ENCODE data around the gene FCSK.
"Not testable (repeated sequence)": the region's sequence is repeated elsewhere in the genome, so short reads cannot be mapped to it uniquely, and the experiment has no call there.

Gene FCSK

GRCh38 chr16:70442344-70442743 is 12.1 kb upstream of the FCSK start:
- Histone ChIP-seq H3K27ac (ENCODE audit: low read depth, low read length) (no peak overlapping the region), H2AK5ac (ENCODE audit: low read length) (no peak overlapping the region), H2BK120ac (ENCODE audit: insufficient read depth, low read length, poor library complexity) (no peak overlapping the region), H3K18ac (ENCODE audit: low read length) (no peak overlapping the region), H3K36me3 (ENCODE audit: control insufficient read depth in 1 of 2, insufficient read depth in 2 of 2, low read length in 2 of 2) (no peaks in the 10 kb centered on the region), H3K4me2 (ENCODE audit: low read length) (no peak overlapping the region), H3K27me3 (ENCODE audit: insufficient read depth, low read length) (no peaks in the 10 kb centered on the region), H3K79me1 (ENCODE audit: low read length) (peaks cover 19% of the 10 kb centered on the region), H2BK5ac (ENCODE audit: low read depth, low read length, poor library complexity) (no peak overlapping the region), H3K14ac (ENCODE audit: low read length) (no peak overlapping the region), H2BK12ac (ENCODE audit: low read length) (no peak overlapping the region), H3K9me3 (ENCODE audit: insufficient read depth, low read depth, low read length) (no peaks in the 10 kb centered on the region), H3K4me1 (ENCODE audit: control insufficient read depth in 1 of 2, insufficient read depth in 2 of 2, low read length in 2 of 2) (peaks cover 17 to 20% of the 10 kb centered on the region in 2 experiments), H3K79me2 (ENCODE audit: control insufficient read depth, insufficient read depth, low read length, poor library complexity) (peaks cover 16% of the 10 kb centered on the region), H4K91ac (ENCODE audit: low read depth, low read length) (no peak overlapping the region), H4K8ac (ENCODE audit: low read depth, low read length) (no peak overlapping the region), H3K9ac (ENCODE audit: low read length) (no peak overlapping the region), H3K4me3 (ENCODE audit: low read depth, low read length) (no peak overlapping the region), H2AFZ (ENCODE audit: insufficient read depth, low read length, poor library complexity) (no peak overlapping the region), H4K12ac (ENCODE audit: low read depth, low read length) (no peak overlapping the region), H3K23ac (ENCODE audit: low read length) (no peak overlapping the region), H3K4ac (ENCODE audit: low read depth, low read length) (no peak overlapping the region)
- no CpG with 5 or more reads among the region's 7 CpGs for WGBS (ENCODE audit: extremely low coverage, insufficient coverage, insufficient read length)
- peak in 1 of 2 donors; percentile 24 for DNase-seq

GRCh38 chr16:70444249-70445063 is 9.9 kb upstream of the FCSK start:
- Histone ChIP-seq H4K8ac (ENCODE audit: low read depth, low read length) (no peak overlapping the region), H3K23ac (ENCODE audit: low read length) (no peak overlapping the region), H3K14ac (ENCODE audit: low read length) (no peak overlapping the region), H2BK120ac (ENCODE audit: insufficient read depth, low read length, poor library complexity) (no peak overlapping the region), H3K9ac (ENCODE audit: low read length) (no peak overlapping the region), H3K4me3 (ENCODE audit: low read depth, low read length) (no peak overlapping the region), H3K27ac (ENCODE audit: low read depth, low read length) (no peak overlapping the region), H3K4ac (ENCODE audit: low read depth, low read length) (no peak overlapping the region), H4K12ac (ENCODE audit: low read depth, low read length) (no peak overlapping the region), H3K18ac (ENCODE audit: low read length) (no peak overlapping the region), H3K79me1 (ENCODE audit: low read length) (peaks cover 2% of the 10 kb centered on the region), H4K91ac (ENCODE audit: low read depth, low read length) (no peak overlapping the region), H3K36me3 (ENCODE audit: control insufficient read depth in 1 of 2, insufficient read depth in 2 of 2, low read length in 2 of 2) (no peaks in the 10 kb centered on the region), H3K4me2 (ENCODE audit: low read length) (no peak overlapping the region), H2BK12ac (ENCODE audit: low read length) (no peak overlapping the region), H2AK5ac (ENCODE audit: low read length) (no peak overlapping the region), H2BK5ac (ENCODE audit: low read depth, low read length, poor library complexity) (no peak overlapping the region), H3K9me3 (ENCODE audit: insufficient read depth, low read depth, low read length) (no peaks in the 10 kb centered on the region), H3K79me2 (ENCODE audit: control insufficient read depth, insufficient read depth, low read length, poor library complexity) (peaks cover 1% of the 10 kb centered on the region), H3K4me1 (ENCODE audit: control insufficient read depth in 1 of 2, insufficient read depth in 2 of 2, low read length in 2 of 2) (peaks cover 9 to 11% of the 10 kb centered on the region in 2 experiments), H3K27me3 (ENCODE audit: insufficient read depth, low read length) (no peaks in the 10 kb centered on the region), H2AFZ (ENCODE audit: insufficient read depth, low read length, poor library complexity) (no peak overlapping the region)
- no CpG with 5 or more reads among the region's 4 CpGs for WGBS (ENCODE audit: extremely low coverage, insufficient coverage, insufficient read length)
- DNase-seq = no peak

DNA sequence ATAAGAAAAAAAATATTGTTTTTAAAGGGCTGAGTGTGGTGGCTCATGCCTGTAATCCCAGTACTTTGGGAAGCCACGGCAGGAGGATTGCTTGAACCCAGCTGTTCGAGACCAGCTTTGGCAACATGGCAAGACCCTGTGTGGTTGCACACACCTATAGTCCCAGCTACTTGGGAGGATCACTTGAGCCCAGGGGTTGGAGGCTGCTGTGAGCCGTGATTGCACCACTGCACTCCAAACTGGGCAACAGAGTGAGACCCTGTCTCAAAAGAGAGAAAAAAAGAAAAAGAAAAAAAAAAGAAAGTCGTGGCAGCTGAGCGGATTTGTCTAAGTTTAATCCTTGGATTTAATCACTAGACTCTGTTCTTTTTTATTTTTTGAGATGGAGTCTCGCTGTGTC is 6.3 kb upstream of the FCSK start:
- H3K4ac ChIP-seq (ENCODE audit: low read depth, low read length) = no peak overlapping the region
- no peak overlapping the region for H3K14ac ChIP-seq (ENCODE audit: low read length)
- H3K79me2 ChIP-seq (ENCODE audit: control insufficient read depth, insufficient read depth, low read length, poor library complexity) = no peaks in the 10 kb centered on the region
- no peak overlapping the region for H2AK5ac ChIP-seq (ENCODE audit: low read length)
- no peak overlapping the region for H3K23ac ChIP-seq (ENCODE audit: low read length)
- H3K4me2 ChIP-seq (ENCODE audit: low read length) = no peak overlapping the region
- no peak overlapping the region for H4K8ac ChIP-seq (ENCODE audit: low read depth, low read length)
- peaks cover 3% of the 10 kb centered on the region for H3K9me3 ChIP-seq (ENCODE audit: insufficient read depth, low read depth, low read length)
- H2BK12ac ChIP-seq (ENCODE audit: low read length) = no peak overlapping the region
- no peak overlapping the region for H3K18ac ChIP-seq (ENCODE audit: low read length)
- H2BK5ac ChIP-seq (ENCODE audit: low read depth, low read length, poor library complexity) = no peak overlapping the region
- no peaks in the 10 kb centered on the region for H3K36me3 ChIP-seq (ENCODE audit: control insufficient read depth in 1 of 2, insufficient read depth in 2 of 2, low read length in 2 of 2)
- no peak overlapping the region for H3K27ac ChIP-seq (ENCODE audit: low read depth, low read length)
- H3K79me1 ChIP-seq (ENCODE audit: low read length) = no peaks in the 10 kb centered on the region
- H3K4me1 ChIP-seq (ENCODE audit: control insufficient read depth in 1 of 2, insufficient read depth in 2 of 2, low read length in 2 of 2) = no peaks in the 10 kb centered on the region
- H2AFZ ChIP-seq (ENCODE audit: insufficient read depth, low read length, poor library complexity) = no peak overlapping the region
- no peak overlapping the region for H4K12ac ChIP-seq (ENCODE audit: low read depth, low read length)
- H3K4me3 ChIP-seq (ENCODE audit: low read depth, low read length) = no peak overlapping the region
- no peak overlapping the region for H3K9ac ChIP-seq (ENCODE audit: low read length)
- H4K91ac ChIP-seq (ENCODE audit: low read depth, low read length) = no peak overlapping the region
- no peak for DNase-seq
- no CpG with 5 or more reads among the region's 6 CpGs for WGBS (ENCODE audit: extremely low coverage, insufficient coverage, insufficient read length)
- H2BK120ac ChIP-seq (ENCODE audit: insufficient read depth, low read length, poor library complexity) = no peak overlapping the region
- H3K27me3 ChIP-seq (ENCODE audit: insufficient read depth, low read length) = no peaks in the 10 kb centered on the region

GRCh38 chr16:70450142-70451003 is 4.0 kb upstream of the FCSK start:
- not testable (repeated sequence) for H3K4ac ChIP-seq (ENCODE audit: low read depth, low read length); H4K12ac ChIP-seq (ENCODE audit: low read depth, low read length); H3K9ac ChIP-seq (ENCODE audit: low read length); H3K4me3 ChIP-seq (ENCODE audit: low read depth, low read length); DNase-seq; H3K23ac ChIP-seq (ENCODE audit: low read length); H2AK5ac ChIP-seq (ENCODE audit: low read length); H3K4me1 ChIP-seq (ENCODE audit: control insufficient read depth in 1 of 2, insufficient read depth in 2 of 2, low read length in 2 of 2); H4K91ac ChIP-seq (ENCODE audit: low read depth, low read length); H3K79me2 ChIP-seq (ENCODE audit: control insufficient read depth, insufficient read depth, low read length, poor library complexity); H2BK120ac ChIP-seq (ENCODE audit: insufficient read depth, low read length, poor library complexity); H3K4me2 ChIP-seq (ENCODE audit: low read length); H3K18ac ChIP-seq (ENCODE audit: low read length); H2BK5ac ChIP-seq (ENCODE audit: low read depth, low read length, poor library complexity); H3K36me3 ChIP-seq (ENCODE audit: control insufficient read depth in 1 of 2, insufficient read depth in 2 of 2, low read length in 2 of 2); H4K8ac ChIP-seq (ENCODE audit: low read depth, low read length); H3K79me1 ChIP-seq (ENCODE audit: low read length); H3K14ac ChIP-seq (ENCODE audit: low read length); H2AFZ ChIP-seq (ENCODE audit: insufficient read depth, low read length, poor library complexity); H3K9me3 ChIP-seq (ENCODE audit: insufficient read depth, low read depth, low read length); H3K27me3 ChIP-seq (ENCODE audit: insufficient read depth, low read length); H3K27ac ChIP-seq (ENCODE audit: low read depth, low read length); H2BK12ac ChIP-seq (ENCODE audit: low read length)
- no CpG with 5 or more reads among the region's 37 CpGs for WGBS (ENCODE audit: extremely low coverage, insufficient coverage, insufficient read length)

All from trophoblast cell (in vitro differentiated cells and primary cell).